NCI-H2196 (cell line): ENCODE data around the gene ANKRD24.
"Not testable (repeated sequence)": the region's sequence is repeated elsewhere in the genome, so short reads cannot be mapped to it uniquely, and the experiment has no call there.

Source experiments
- DNase-seq: peaks from one replicate; lab custom pipeline; 2025; ENCODE audit not compliant: unreplicated experiment; lab: John Stamatoyannopoulos, UW

The ANKRD24 gene

DNA sequence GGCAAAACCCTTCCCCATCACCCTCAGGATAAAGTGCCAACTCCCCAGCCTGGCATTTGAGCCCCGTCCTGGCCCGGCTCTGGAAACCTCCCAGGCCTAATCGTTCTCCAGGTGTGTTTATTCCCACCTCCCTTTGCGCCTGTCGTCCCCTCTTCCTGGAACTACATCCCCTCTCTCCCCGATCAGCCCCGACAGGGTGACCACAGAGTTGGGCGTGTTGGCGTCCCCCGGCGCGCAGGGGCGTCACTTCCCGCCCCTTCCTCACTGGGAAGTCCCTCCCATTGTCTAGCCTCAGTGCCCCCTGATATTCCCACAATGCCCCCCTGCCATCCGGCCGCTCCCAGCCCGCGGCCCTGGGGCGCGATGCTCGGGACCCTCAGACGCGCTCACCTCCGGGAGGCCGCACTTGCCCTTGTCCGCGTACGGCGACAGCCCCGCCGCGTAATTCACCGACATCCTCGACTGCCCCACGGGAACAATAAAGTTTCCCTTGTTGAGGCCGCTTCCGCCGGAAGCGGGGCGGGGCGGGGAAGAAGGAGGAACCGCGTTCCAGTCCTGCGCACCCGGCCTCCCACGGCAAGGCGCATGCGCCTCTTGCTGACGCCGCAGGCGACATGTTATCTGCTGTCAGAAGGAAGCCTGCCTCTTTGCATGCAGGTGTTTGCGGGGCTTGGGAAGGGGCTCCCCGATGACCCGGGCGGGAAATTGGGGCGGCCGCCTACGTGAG, at the start of gene ANKRD24, which contains the start of gene SIRT6:
ANKRD24 (plus strand) TSS at position 606 of the 727 bp plus-strand sequence. CDS start 3,737 bp downstream, outside the sequence.
SIRT6 (minus strand) TSS at position 480 of the 727 bp plus-strand sequence; CDS start at position 456, 24 bp downstream.
- DNase-seq = peak; percentile 97

DNA sequence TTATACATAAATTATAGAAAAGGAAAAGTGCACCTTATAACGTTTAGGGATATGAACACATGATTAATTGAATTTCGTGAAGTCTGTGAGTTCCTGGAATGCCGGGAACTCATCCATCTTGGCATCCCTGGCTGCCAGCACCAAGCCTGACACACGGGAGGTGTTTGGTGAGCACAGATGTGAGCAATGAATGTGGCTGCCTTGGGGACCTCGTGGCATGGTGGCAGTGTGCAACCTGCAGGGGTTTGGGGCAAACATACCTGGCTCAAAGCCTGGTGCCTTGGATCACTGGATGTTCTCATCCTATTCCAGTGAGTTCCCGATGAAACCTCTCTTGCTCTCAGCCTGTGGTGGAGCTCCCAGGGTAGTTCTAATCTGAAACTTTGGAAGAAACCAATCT, 48.1 kb upstream of the ANKRD24 start:
- no peak for DNase-seq

DNA sequence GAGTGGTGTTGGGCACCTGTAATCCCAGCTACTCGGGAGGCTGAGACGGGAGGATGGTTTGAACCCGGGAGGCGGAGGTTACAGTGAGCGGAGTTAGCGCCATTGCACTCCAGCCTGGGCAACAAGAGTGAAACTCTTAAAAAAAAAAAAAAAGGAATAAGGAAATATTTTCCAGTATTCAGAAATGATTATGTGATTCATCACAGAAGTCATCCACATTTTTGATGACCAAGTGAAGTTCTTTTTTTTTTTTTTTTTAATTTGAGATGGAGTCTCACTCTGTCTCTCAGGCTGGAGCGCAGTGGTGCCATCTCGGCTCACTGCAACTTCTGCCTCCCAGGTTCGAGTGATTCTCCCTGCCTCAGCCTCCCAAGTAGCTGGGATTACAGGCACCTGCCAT, 47.1 kb upstream of the ANKRD24 start:
- not testable (repeated sequence) for DNase-seq

DNA sequence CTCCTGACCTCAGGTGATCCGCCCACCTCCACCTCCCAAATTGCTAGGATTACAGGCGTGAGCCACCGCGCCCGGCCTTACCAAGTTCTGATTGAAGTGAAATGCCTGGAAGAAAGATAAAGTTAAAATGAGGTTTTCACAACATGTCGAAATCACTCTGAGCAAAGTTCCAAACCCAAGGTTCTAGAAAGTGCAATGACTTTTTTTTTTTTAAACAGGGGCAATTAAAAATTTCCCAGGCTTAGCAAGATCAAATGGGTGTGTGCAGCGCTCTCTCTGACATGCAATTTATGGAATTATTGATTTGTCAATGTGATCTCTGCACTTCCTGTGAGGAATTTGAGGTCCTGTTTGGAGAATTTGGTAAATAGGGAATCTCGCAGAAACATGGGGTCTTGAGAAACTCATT, 45.8 kb upstream of the ANKRD24 start:
- no peak for DNase-seq

DNA sequence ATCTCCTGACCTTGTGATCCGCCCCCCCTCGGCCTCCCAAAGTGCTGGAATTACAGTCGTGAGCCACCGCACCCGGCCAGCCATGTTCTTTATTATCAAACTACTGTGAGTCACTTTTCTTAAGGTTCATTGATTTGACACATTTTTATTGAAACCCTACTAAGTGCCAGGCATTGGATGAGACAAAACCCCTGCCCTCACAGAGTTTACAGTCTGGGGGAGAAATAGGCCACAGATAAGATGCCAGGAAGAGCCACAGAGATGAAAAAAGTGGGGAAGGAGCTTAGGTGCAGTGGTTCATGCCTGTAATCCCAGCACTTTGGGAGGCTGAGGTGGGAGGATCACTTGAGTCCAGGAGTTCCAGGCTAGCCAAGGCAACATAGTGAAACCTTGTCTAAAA, 44.0 kb upstream of the ANKRD24 start:
- DNase-seq = no peak

DNA sequence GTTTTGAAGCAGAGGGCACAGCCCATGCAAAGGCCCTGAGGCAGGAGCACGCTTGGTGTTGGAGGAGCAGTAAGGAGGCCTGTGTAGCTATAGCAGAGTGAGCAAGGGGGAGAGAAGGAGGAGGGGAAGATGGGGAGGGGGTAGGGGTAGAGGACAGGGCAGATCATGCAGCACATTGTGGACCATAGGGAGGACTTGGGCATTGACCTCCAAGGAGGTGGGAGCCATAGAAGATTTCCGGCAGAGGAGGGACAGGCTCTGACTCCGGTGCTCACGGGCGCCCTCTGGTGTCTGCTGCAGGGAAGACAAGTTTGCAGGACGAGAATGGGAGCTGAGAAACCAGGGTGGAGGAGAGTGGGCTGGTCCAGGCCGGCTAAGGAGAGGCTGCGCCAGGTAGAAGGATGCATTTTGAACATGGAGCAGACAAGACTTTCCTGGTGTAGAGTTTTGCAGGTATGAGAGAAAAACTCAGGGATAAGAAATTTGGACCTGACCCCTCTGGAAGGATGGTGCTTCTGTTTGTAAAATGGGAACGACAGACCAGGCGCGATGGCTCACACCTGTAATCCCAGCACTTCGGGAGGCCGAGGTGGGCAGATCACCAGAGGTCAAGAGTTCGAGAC, 42.8 kb upstream of the ANKRD24 start:
- DNase-seq = peak; percentile 80

DNA sequence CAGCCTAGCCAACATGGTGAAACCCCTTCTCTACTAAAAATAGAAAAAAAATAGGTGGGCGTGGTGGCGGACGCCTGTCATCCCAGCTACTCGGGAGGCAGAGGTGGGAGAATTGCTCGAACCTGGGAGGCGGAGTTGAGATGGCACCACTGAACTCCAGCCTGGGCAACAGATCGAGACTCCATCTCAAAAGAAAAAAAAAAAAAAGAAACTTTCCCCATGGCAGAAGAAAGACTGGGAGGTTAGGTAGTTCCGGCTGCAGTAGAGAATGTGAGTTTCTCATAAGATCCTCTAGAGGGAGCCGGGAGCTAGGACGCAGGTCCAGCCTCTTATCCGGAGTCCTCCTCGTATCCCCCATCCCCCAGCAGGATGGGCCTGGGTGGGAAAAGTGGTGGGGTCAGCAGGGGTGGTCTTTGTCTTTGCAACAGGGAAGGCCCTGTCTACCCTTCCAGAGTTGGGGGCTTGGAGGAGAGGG, 42.2 kb upstream of the ANKRD24 start:
- DNase-seq = peak; percentile 64

DNA sequence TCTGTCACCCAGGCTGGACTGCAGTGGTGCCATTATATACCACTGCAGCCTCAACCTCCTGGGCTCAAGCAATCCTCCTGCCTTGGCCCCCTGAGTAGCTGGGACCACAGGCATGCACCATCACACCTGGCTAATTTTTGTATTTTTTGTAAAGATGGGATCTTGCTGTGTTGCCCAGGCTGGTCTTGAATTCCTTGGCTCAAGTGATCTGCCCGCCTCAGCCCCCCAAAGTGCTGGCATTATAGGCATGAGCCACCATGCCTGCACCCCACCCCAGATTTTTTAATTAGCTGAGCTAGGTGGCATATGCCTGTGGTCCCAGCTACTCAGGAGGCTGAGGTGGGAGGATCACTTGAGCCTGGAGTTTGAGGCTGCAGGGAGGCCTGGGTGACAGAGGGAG, 39.6 kb upstream of the ANKRD24 start:
- DNase-seq = not testable (repeated sequence)

DNA sequence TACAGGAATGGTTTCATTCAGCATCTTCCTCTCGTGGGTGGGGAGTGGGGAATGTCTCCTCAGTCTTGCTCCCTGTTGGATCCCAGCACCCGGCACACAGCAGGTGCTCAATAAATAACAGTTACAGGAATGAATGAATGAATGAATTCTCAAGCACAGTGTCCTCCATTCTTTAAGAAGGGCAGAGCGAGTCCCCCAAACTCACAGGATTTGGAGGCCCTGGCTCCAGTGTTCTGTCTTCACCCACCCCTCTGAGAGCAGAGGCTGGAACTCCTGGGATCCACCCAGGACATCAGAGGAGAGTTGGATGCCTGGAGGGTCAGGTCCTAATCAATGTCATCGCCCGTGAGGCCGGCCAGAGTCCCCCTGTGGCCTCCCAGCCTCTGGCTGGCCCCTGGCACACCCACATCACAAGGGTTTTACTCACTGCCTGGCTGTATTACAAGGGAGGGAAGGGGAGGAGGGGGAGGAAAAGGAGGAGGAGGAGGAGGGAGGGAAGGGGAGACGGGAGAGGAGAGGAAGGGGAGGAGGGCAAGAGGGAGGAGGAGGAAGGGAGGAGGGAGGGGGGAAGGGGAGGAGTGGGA, 37.7 kb upstream of the ANKRD24 start:
- DNase-seq = no peak

DNA sequence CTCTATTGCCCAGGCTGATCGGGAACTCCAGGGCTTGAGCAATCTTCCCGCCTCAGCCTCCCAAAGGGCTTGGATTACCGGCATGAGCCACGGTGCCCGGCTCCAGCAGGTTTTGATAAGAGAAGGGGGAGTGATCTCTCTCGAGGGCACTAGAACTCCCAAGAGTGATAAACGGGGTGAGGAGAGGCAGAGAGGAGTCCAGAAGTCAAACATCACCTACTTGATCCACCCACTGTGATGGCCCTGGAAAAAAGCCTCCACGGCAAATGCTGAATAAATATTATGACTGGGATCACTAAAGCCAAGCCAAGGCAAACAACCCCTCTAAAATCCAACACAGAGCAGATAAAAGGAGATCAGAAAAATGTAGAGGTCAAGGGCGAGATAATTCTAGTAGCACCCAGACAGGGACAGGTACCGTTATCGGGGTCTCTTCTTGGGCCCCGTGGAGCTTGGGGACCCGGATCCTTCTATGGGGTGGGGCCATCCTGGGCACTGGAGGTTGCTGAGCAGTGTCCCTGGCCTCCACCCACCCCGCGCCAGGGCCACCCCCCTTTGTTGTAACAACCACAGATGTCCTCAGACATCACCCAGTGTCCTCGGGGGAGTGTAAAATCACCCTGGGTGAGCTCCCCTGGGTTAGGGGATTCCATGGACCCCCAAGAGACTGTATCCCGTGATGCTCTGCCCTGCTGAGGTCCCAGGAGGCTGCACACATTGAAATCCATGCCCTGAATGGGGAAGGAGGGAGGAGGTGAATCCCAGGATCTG, 32.8 kb upstream of the ANKRD24 start:
- no peak for DNase-seq

DNA sequence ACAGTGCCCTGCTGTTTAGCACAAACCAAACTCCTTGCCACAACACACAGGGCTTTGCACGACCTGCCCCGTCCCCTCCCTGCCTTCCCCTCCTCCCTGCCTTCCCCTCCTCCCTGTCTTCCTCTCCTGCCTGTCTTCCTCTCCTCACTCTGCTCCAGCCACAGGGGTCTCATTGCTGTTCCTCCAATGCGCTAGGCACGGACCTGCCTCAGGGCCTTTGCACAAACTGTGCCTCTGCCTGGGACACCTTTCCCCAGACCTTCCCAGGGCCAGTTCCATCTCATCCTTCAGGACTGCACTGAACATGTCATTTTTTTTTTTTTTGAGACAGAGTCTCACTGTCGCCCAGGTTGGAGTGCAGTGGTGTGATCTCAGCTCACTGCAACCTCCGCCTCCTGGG, 30.9 kb upstream of the ANKRD24 start:
- no peak for DNase-seq

DNA sequence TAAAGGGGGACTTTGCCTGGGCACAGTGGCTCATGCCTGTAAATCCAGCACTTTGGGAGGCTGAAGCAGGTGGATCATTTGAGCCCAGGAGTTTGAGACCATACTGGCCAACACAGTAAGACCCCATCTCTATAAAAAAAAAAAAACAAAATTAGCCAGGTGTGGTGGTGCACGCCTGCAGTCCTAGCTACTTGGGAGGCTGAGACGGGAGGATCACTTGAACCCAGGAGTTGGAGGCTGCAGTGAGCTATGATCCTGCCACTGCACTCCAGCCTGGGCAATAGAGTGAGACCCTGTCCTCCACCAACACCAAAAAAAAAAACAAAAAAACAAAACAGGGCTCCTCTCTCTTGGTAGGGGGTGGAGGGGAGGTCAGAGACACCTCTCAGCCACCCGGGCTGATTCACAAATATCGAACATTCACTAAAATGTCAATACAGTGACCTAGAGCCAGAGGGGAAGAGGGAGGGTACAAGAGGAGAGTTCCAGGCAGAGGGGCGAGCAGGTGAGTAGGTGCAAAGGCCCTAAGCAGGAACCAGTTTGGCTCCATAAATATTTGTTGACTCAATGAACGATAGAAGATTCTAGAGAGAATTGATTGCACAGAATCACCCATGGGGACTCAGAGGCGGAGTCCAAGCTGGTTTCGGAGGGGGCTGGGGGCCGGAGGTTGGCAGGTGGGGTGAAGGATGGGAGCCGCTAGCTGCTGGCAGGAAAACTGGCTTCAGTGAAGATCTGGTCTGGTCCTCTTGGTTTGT, 30.1 kb upstream of the ANKRD24 start:
- no peak for DNase-seq

DNA sequence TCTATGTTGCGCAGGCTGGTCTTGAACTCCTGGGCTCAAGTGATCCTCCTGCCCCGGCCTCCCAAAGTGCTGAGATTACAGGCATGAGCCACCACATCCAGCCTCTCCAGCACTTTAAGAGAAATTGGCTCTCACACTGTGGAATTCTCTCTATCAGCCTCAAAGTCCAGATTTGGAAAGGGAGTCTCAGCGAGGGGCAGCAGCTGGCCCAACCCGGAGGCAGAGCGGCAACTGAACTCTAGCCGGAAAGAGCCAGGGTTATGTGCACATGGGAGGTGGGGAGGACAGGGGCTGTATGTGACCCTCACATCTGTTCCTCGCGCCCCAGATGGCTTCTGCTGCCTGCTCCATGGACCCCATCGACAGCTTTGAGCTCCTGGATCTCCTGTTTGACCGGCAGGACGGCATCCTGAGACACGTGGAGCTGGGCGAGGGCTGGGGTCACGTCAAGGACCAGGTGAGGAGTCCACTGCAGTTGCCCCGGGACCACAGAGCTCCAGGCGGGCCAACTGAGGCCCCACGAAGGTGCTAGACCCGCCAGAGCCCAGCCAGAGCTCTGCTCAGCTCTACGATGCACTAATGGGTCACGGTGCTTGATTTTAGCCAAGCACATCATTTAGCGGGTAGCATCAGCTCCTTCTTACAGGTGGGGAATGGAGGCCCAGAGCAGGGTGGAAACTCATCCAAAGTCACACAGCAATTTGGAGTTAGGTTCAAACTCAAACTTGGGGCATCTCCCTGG, 27.7 kb upstream of the ANKRD24 start:
- DNase-seq = no peak

DNA sequence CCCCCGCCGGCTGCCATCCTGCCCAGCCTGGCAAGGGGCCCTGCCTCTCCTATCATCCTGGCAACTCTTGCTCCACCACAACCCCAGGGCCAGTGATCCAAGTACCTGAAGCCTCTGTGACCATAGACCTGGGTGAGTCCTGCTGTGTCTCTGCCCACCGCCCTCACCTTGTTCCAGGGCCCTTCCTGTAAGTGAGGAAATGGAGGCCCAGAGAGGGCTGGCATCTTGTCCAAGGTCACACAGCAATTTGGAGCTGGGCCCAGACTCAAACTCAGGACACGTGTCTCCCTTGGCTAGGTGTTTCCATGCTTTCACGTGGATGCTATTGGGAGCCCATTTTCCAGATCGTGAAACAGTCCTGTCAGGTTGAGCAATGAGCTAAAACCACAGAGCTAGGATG, 25.3 kb upstream of the ANKRD24 start:
- DNase-seq = no peak

DNA sequence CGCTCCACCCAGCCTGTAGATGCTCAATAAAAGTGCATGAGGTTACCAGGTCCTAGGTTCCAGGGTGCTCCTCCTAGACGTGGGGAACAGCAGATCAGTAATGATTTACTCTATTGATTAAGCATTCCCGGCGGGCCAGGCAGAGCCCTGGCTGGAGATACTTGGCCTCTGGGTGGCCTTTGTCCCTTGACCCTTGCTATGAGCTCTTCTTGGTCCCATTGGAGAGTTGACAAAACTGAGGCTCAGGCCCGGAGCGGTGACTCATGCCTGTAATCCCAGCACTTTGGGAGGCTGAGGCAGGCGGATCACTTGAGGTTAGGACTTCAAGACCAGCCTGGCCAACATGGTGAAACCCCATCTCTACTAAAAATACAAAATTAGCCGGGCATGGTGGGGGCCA, 24.5 kb upstream of the ANKRD24 start:
- DNase-seq = not testable (repeated sequence)

DNA sequence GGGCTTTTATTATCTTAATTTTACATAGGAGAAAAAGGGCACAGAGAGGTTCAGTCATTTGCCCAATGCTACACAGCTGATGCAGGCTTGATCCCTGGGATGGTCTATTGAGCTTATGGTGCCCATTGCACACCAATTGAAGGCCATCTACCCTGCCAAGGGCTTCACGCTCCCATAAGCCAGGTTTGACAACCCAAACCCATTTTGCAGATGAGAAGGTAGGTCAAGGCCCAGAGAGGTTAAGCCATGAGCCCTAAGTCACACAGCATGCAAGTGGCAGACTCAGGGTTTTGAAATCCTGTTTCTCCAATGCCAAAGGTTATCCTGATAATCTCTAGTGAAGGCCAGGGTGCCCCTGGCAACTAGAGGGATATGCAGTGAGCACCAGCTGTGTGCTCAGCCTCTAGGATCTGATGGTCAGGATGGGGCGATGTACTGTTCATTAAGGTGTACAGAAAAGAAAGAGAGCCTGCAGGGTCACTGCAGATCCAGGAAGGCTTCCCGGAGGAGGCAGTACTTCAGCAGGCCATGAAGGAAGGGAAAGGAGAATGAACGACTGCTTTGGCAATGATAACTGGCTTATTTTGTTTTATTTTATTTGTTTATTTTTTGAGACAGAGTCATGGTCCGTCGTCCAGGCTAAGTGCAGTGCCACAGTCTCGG, 20.9 kb upstream of the ANKRD24 start:
- DNase-seq = no peak

DNA sequence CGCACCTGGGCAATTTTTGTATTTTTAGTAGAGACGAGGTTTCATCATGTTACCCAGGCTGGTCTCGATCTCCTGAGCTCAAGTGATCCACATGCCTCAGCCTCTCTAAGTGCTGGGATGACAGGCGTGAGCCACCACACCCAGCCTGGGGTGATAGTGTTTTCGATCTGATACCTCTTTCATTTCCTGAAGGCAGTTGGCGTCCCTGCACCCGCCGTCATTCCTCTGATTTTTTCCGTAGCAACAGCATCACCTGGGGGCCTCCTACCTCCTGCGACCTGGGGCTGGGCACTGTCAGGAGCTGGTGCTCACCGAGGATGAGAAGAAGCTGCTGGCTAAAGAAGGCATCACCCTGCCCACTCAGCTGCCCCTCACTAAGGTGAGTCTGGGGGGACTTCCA, 18.2 kb upstream of the ANKRD24 start:
- DNase-seq = no peak

DNA sequence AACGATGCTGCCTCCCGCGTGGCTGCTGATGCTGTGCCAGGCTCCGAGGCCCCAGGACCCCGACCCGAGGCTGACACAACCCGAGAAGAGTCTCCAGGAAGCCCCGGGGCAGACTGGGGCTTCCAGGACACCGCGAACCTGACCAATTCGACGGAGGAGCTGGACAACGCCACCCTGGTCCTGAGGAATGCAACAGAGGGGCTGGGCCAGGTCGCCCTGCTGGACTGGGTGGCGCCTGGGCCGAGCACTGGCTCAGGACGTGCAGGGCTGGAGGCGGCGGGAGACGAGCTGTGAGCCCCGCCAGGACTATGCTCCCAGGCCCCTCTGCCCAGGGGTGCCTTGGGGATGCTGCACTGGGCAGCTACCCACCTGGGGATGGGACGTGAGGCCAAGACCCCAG, 10.8 kb upstream of the ANKRD24 start:
- DNase-seq = no peak

DNA sequence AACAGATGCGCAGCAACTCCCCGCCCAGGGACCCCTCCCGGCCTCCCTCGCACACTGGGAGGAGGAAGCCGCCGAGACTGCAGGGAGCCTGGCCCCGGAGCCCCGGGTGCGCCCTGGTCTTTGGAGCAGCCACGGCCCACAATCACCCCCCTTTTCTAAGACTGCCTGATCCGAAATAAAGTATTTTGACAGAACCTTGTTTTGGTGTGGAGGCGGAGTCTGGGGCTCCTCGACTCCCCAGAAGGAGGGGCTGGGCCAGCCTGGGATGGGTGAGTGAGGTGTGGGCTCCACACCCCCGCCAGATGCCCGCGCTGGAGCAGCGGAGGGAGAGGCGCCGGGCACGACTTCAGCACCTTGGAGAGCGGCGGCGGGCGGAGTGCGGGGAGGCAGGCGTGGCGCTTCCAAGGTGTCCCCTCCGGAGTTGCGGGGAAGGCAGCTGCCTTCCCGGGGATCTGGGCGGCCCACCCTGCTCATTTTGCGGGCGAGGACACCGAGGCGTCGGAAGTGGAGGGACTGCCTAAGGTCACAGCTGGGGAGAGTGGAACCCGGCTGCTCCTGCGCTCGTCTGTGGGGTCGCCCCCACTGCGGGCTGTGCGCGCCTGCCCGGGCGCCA, 9.5 kb upstream of the ANKRD24 start:
- no peak for DNase-seq
